Uterus (tissue), 2 donors: ENCODE data around the gene SECISBP2L.

Experiments used
- CTCF ChIP-seq, 4 experiments: fragments of 200-600 bp in 2 of 4; fragments of 450-650 bp in 2 of 4; sonication (generic) in 2 of 4; IDR thresholded peaks; one replicate each; pipeline ENCODE4 v1.5.1; 2016 to 2019; ENCODE audit warnings: antibody characterized with exemption in 4 of 4, mild to moderate bottlenecking in 2 of 4, moderate library complexity in 1 of 4
- POLR2A ChIP-seq, 2 donors: fragments of 450-650 bp; IDR thresholded peaks; one replicate each; pipeline ENCODE4 v1.6.1; 2016; ENCODE audit warnings: antibody characterized with exemption in 2 of 2, mild to moderate bottlenecking in 1 of 2, moderate library complexity in 1 of 2

- TF ChIP-seq CTCF (IDR thresholded peaks at IDR 0.05), result no peak
- TF ChIP-seq POLR2A (IDR thresholded peaks at IDR 0.05), result no peak
Observed at GRCh38 chr15:48966595-48967301, 79.5 kb downstream of the SECISBP2L start.
